Measurements from ENCODE around the gene STX10. TPM values are rescaled to one million over a fixed set of nuclear protein-coding genes. Genes with fewer than 3 reads are reported as not detected.

Gene STX10
- total RNA-seq, 1 donor from 2014 or later, result 60.7 TPM

GRCh38 chr19:13132471-13133180 is 17.5 kb downstream of the STX10 start:
- TF ChIP-seq, protein P1, sequence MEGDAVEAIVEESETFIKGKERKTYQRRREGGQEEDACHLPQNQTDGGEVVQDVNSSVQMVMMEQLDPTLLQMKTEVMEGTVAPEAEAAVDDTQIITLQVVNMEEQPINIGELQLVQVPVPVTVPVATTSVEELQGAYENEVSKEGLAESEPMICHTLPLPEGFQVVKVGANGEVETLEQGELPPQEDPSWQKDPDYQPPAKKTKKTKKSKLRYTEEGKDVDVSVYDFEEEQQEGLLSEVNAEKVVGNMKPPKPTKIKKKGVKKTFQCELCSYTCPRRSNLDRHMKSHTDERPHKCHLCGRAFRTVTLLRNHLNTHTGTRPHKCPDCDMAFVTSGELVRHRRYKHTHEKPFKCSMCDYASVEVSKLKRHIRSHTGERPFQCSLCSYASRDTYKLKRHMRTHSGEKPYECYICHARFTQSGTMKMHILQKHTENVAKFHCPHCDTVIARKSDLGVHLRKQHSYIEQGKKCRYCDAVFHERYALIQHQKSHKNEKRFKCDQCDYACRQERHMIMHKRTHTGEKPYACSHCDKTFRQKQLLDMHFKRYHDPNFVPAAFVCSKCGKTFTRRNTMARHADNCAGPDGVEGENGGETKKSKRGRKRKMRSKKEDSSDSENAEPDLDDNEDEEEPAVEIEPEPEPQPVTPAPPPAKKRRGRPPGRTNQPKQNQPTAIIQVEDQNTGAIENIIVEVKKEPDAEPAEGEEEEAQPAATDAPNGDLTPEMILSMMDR (conservative IDR thresholded peaks at IDR 0.05), result no peak
- no peaks in the 10 kb centered on the region for H3K9me3 Mint-ChIP-seq
- no peak for DNase-seq (ENCODE audit: low read depth, low spot score)
- H3K27me3 Mint-ChIP-seq (ENCODE audit: low read depth), result no peaks in the 10 kb centered on the region
- H3K4me1 Mint-ChIP-seq, result peaks cover 19% of the 10 kb centered on the region
- H3K27ac Mint-ChIP-seq (ENCODE audit: unreplicated experiment), result peak overlapping the region; percentile 75
- no peak overlapping the region for H3K4me3 Mint-ChIP-seq
- H3K36me3 Mint-ChIP-seq (ENCODE audit: low read depth), result no peaks in the 10 kb centered on the region

DNA sequence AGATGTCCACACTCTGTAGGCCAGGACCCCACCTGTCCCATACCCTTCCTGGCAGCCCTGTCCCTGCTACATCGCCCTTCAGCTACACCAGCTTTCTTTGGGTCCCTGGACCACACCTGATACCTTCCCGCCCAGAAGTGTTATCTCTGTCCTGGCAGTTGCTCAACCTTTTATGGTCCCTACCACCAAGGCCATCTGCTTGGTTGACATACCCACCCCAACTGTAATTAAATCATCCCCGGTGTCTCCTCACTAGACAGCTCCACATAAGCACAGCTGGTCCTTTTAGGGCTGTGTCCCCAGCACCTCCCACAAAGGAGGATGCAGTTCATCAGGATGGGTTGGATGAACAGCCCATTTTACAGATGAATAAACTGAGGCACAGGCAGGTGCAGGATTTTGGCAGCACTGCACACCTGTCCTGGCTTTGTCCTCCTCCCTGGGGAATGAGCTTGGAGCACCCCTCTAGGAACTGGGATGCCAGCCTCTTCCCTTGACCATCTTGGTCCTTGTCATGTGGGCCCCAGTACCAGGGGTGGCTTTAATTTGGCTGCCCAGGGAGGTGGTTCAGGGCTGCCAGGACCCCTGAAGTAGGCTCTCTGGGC is 19.2 kb downstream of the STX10 start:
- Mint-ChIP-seq H3K27ac (ENCODE audit: unreplicated experiment) (no peak overlapping the region), H3K36me3 (ENCODE audit: low read depth) (no peaks in the 10 kb centered on the region), H3K27me3 (ENCODE audit: low read depth) (no peaks in the 10 kb centered on the region), H3K4me1 (peaks cover 19% of the 10 kb centered on the region), H3K4me3 (no peak overlapping the region), H3K9me3 (no peaks in the 10 kb centered on the region)
- no peak for DNase-seq (ENCODE audit: low read depth, low spot score)
- TF ChIP-seq, protein P1 (conservative IDR thresholded peaks at IDR 0.05), result no peak

DNA sequence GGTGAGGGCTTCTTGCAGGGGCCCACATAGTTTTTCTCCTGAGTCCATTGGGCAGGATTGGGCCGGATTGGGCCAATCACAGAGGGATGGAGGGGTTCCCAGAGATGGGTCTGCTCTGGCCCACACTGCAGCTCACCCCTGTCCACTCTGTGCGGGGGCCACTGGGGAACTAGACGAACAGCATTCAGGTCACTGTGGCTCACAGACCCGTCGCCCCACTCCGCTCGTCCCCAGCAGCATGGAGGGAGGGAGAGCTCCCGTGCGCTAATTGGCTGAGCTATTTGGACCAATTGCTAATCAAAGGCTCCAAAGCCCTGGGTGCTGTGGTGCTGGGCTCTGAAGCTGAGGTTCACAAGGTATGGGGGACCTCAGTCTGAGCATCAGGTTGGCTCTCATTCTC is 20.8 kb downstream of the STX10 start:
- no peaks in the 10 kb centered on the region for H3K9me3 Mint-ChIP-seq
- DNase-seq (ENCODE audit: low read depth, low spot score), result no peak
- H3K36me3 Mint-ChIP-seq (ENCODE audit: low read depth), result no peaks in the 10 kb centered on the region
- peaks cover 19% of the 10 kb centered on the region for H3K4me1 Mint-ChIP-seq
- H3K4me3 Mint-ChIP-seq, result no peak overlapping the region
- H3K27ac Mint-ChIP-seq (ENCODE audit: unreplicated experiment), result no peak overlapping the region
- H3K27me3 Mint-ChIP-seq (ENCODE audit: low read depth), result no peaks in the 10 kb centered on the region
- TF ChIP-seq, protein P1 (conservative IDR thresholded peaks at IDR 0.05), result no peak

GRCh38 chr19:13128583-13128982 is 21.6 kb downstream of the STX10 start:
- no peak overlapping the region for H3K4me3 Mint-ChIP-seq
- H3K27ac Mint-ChIP-seq (ENCODE audit: unreplicated experiment), result no peak overlapping the region
- peaks cover 19% of the 10 kb centered on the region for H3K4me1 Mint-ChIP-seq
- H3K9me3 Mint-ChIP-seq, result no peaks in the 10 kb centered on the region
- no peaks in the 10 kb centered on the region for H3K36me3 Mint-ChIP-seq (ENCODE audit: low read depth)
- TF ChIP-seq, protein P1 (conservative IDR thresholded peaks at IDR 0.05), result no peak
- no peak for DNase-seq (ENCODE audit: low read depth, low spot score)
- H3K27me3 Mint-ChIP-seq (ENCODE audit: low read depth), result no peaks in the 10 kb centered on the region

DNA sequence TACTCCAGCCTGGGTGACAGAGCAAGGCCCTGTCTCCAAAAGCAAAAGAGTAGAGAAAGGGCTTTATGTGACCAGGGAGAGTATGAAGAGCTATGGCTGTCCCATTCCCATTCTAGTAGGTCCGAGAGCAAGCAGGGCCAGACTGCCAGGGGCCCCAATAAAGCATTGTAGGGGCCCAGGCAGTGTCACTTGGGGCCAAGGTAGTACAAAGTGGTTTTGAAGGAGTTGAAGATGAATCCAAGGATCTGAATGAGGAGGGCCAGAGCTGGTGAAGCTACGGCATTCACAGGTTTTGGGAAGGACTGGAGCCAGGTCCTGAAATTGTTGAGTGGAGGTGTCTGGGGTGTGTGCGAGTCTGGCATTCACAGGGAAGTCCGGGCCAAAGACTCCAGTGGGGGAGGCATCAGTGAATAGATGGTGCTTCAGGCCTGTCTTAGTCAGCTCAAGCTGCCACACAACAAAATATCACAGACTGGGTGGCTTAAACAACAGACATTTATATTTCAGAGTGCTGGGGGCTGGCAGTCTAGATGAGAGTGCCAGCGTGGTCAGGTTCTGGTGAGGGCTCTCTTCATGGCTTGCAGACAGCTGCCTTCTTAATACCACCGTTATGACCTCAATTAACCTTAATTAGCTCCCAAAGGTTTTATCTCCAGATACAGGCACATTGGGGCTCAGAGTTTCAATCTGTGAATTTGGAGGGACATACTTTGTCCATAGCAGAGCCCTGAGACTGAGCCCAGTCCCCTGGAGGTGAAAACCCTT is 22.2 kb downstream of the STX10 start:
- H3K4me1 Mint-ChIP-seq, result peaks cover 19% of the 10 kb centered on the region
- DNase-seq (ENCODE audit: low read depth, low spot score), result no peak
- no peaks in the 10 kb centered on the region for H3K9me3 Mint-ChIP-seq
- H3K4me3 Mint-ChIP-seq, result no peak overlapping the region
- TF ChIP-seq, protein P1 (conservative IDR thresholded peaks at IDR 0.05), result no peak
- no peaks in the 10 kb centered on the region for H3K27me3 Mint-ChIP-seq (ENCODE audit: low read depth)
- no peak overlapping the region for H3K27ac Mint-ChIP-seq (ENCODE audit: unreplicated experiment)
- no peaks in the 10 kb centered on the region for H3K36me3 Mint-ChIP-seq (ENCODE audit: low read depth)

Data from neural crest cell (in vitro differentiated cells).